ENCODE measurements around the gene AKT1S1. TPM values are rescaled to one million over a fixed set of nuclear protein-coding genes. Genes with fewer than 3 reads are reported as not detected.

AKT1S1 gene
- total and polyA plus RNA-seq, 2 donors from 2014 or later, result 33.7 to 47.2 TPM

GRCh38 chr19:49860336-49861102 is 16.6 kb downstream of the AKT1S1 start:
- Histone ChIP-seq H3K27me3 (ENCODE audit: control insufficient read depth, insufficient read depth, low read length) (no peaks in the 10 kb centered on the region), H3K36me3 (ENCODE audit: control insufficient read depth in 2 of 3, insufficient read depth in 3 of 3, low read length in 3 of 3) (peaks cover 6 to 37% (median 14%) of the 10 kb centered on the region in 3 donors), H3K4me1 (ENCODE audit: control insufficient read depth in 2 of 3, insufficient read depth in 2 of 3, low read depth in 1 of 3, low read length in 3 of 3) (peaks cover 0 to 3% (median 0%) of the 10 kb centered on the region in 3 donors), H3K9me3 (ENCODE audit: control insufficient read depth in 2 of 3, insufficient read depth in 1 of 3, low read length in 3 of 3) (no peaks in the 10 kb centered on the region), H3K27ac (ENCODE audit: low read depth in 2 of 2, low read length in 2 of 2) (no peak overlapping the region), H3K4me3 (ENCODE audit: low read length in 3 of 3) (no peak overlapping the region), H3K9ac (ENCODE audit: low read length in 3 of 3) (no peak overlapping the region)
- intact Hi-C loops (cut with DNase I), result no loop called here
- no peak for TF ChIP-seq CTCF (IDR thresholded peaks at IDR 0.05; ENCODE audit: borderline replicate concordance, extremely low read depth, insufficient read depth)
- no peak for FAIRE-seq
- DNase-seq, result peak in 1 of 5 donors; percentile 66

DNA sequence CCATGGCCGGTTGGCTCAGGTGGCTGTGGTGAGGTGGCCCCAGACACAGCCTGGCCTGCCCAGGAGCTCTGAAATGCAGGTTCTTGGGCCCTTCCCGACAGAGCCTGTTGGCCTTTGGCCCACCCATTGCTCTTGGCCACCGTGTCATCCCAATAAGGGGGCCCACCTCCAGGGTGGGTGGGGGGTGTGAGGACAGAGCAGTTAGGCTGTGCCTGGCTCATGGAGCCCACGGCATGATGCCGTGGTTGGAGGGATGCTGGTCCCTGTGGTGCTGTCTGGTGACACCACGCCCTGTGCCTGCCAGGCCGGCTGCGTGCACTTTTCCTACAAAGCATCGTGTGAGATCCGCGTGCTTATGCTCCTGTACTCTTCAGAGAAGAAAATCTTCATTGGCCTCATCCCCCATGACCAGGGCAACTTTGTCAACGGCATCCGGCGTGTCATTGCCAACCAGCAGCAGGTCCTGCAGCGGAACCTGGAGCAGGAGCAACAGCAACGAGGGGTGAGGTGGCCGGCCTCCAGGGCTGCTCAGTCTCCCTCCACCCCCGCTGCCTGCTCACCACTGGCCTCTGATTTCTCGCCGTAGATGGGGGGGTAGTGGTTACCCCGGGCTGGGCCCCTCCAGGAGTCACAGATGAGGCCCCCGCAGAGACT is 17.3 kb downstream of the AKT1S1 start:
- Histone ChIP-seq H3K27me3 (ENCODE audit: control insufficient read depth, insufficient read depth, low read length) (no peaks in the 10 kb centered on the region), H3K9ac (ENCODE audit: low read length in 3 of 3) (no peak overlapping the region), H3K27ac (ENCODE audit: low read depth in 2 of 2, low read length in 2 of 2) (no peak overlapping the region), H3K9me3 (ENCODE audit: control insufficient read depth in 2 of 3, insufficient read depth in 1 of 3, low read length in 3 of 3) (no peaks in the 10 kb centered on the region), H3K4me1 (ENCODE audit: control insufficient read depth in 2 of 3, insufficient read depth in 2 of 3, low read depth in 1 of 3, low read length in 3 of 3) (peaks cover 0 to under 1% (median 0%) of the 10 kb centered on the region in 3 donors), H3K4me3 (ENCODE audit: low read length in 3 of 3) (no peak overlapping the region), H3K36me3 (ENCODE audit: control insufficient read depth in 2 of 3, insufficient read depth in 3 of 3, low read length in 3 of 3) (peaks cover 6 to 41% (median 18%) of the 10 kb centered on the region in 3 donors)
- no peak for TF ChIP-seq CTCF (IDR thresholded peaks at IDR 0.05; ENCODE audit: borderline replicate concordance, extremely low read depth, insufficient read depth)
- intact Hi-C loops (cut with DNase I), result no loop called here
- FAIRE-seq, result no peak
- peak in 1 of 5 donors; percentile 41 for DNase-seq

- Histone ChIP-seq H3K9me3 (ENCODE audit: control insufficient read depth in 2 of 3, insufficient read depth in 1 of 3, low read length in 3 of 3) (no peaks in the 10 kb centered on the region), H3K4me3 (ENCODE audit: low read length in 3 of 3) (no peak overlapping the region), H3K4me1 (ENCODE audit: control insufficient read depth in 2 of 3, insufficient read depth in 2 of 3, low read depth in 1 of 3, low read length in 3 of 3) (peaks cover 0 to 3% (median 0%) of the 10 kb centered on the region in 3 donors), H3K27ac (ENCODE audit: low read depth in 2 of 2, low read length in 2 of 2) (no peak overlapping the region), H3K27me3 (ENCODE audit: control insufficient read depth, insufficient read depth, low read length) (no peaks in the 10 kb centered on the region), H3K9ac (ENCODE audit: low read length in 3 of 3) (no peak overlapping the region), H3K36me3 (ENCODE audit: control insufficient read depth in 2 of 3, insufficient read depth in 3 of 3, low read length in 3 of 3) (peaks cover 0 to 34% (median 9%) of the 10 kb centered on the region in 3 donors)
- FAIRE-seq, result no peak
- intact Hi-C loops (cut with DNase I), result no loop called here
- TF ChIP-seq CTCF (IDR thresholded peaks at IDR 0.05; ENCODE audit: borderline replicate concordance, extremely low read depth, insufficient read depth), result no peak
- peak in 1 of 5 donors; percentile 54 for DNase-seq
Measured at GRCh38 chr19:49858088-49858985, 18.8 kb downstream of the AKT1S1 start.

Measured in kidney (tissue), 14 donors.